ENCODE results near the gene C20orf141.

DNA sequence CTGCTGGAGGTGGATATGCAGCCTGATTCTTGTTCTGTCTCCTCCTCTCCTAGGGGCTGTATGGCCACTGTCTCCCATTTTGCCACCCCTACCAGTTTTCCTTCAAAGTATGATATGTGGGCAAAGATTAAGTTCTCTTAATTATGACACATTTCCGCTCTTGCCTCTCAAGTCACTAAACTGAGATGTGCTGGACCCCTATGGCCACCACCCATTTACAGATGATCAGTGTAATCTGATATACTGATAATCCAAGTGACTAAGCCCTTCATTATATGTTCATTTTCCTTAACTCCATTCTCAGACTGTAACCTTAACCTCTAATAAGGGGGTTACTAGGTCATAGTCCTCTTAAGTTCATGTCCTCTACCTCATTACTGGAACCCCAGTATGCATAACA, 711 bp upstream of the C20orf141 start:
- no peak for TF ChIP-seq ZNF362 (tag by site-specific recombination; IDR thresholded peaks at IDR 0.05)
- no peak for TF ChIP-seq ZNF248 (tag by site-specific recombination; IDR thresholded peaks at IDR 0.05)
- TF ChIP-seq CTCF (tag by site-specific recombination; IDR thresholded peaks at IDR 0.05) = no peak
- no peak for TF ChIP-seq MZF1 (tag by site-specific recombination; IDR thresholded peaks at IDR 0.05; ENCODE audit: borderline replicate concordance)
- TF ChIP-seq ZNF169 (tag by site-specific recombination; IDR thresholded peaks at IDR 0.05) = no peak
- no peak for TF ChIP-seq ZBTB8A (tag by site-specific recombination; IDR thresholded peaks at IDR 0.05)
- TF ChIP-seq ZNF830 (tag by site-specific recombination; IDR thresholded peaks at IDR 0.05; ENCODE audit: low read depth) = no peak
